ENCODE data around the gene HMG20B.

HMG20B gene

DNA sequence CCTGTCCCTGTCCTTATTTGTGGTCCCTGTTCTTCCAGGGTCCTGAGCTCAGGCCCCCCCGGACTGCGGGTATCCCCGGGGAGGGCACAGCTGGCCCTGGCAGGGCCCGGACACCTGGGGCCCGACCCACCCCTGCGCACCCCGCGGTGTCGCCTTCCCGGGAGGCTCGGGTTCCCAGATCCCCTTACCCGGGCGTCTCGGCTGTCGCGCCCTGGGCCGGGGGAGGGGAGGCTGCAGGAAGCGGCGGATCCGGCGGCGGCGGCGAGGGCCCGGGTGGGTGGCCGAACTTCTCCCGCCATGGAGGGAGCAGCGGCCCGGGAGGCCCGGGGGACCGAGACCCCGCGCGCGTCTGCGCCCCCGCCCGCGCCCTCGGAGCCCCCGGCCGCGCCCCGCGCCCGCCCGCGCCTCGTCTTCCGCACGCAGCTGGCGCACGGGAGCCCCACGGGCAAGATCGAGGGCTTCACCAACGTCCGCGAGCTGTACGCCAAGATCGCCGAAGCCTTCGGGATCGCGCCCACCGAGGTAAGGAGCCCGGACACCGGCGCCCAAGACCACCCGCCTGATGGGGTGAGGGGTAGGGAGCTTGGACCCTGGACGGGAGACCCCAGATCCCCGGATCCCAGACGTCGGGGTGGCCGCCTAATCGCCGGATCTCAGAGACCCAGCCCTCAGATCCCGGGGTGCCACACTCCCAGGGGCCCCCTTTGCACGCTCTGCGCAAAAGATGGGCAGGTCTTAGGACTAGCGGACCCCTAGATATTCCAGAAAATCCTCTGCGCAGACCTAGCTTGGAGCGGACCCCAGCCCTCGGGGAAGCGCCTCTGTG is 12.8 kb downstream of the HMG20B start, which contains the start of gene GIPC3:
Gene GIPC3, plus strand, starts transcription at position 178 of the 826 bp plus-strand sequence. Its CDS starts 120 bp downstream, at position 298.
- no peak for DNase-seq

DNA sequence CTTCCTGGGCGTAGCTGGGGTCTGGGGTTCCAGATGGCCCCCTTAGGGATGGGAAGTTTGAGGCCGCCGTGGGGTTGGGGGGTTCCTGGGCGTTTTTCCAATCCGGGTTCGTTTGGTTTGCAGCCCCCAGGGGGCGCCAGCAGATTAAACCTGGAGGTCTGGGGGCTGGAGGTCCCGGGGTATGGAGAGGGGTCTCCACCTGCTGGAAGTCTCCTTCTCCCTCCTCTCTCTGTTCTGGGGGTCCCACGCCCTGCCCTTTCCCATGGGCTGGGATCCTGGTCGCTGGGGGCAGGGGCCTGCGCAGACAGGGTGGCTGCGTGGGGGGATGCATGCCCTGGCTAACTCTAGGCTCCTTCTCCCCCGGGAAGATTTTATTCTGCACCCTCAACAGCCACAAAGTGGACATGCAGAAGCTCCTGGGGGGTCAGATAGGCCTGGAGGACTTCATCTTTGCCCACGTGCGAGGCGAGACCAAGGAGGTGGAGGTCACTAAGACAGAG is 13.4 kb downstream of the HMG20B start:
- no peak for DNase-seq

- no peak for DNase-seq
These were observed 14.1 kb downstream of the HMG20B start for GRCh38 chr19:3586707-3587346.

GRCh38 chr19:3589439-3589838 is 16.7 kb downstream of the HMG20B start:
- DNase-seq = no peak

GRCh38 chr19:3589949-3590348 is 17.2 kb downstream of the HMG20B start:
- DNase-seq = no peak

- DNase-seq = no peak
These were observed 18.4 kb downstream of the HMG20B start for GRCh38 chr19:3590991-3591659.

DNA sequence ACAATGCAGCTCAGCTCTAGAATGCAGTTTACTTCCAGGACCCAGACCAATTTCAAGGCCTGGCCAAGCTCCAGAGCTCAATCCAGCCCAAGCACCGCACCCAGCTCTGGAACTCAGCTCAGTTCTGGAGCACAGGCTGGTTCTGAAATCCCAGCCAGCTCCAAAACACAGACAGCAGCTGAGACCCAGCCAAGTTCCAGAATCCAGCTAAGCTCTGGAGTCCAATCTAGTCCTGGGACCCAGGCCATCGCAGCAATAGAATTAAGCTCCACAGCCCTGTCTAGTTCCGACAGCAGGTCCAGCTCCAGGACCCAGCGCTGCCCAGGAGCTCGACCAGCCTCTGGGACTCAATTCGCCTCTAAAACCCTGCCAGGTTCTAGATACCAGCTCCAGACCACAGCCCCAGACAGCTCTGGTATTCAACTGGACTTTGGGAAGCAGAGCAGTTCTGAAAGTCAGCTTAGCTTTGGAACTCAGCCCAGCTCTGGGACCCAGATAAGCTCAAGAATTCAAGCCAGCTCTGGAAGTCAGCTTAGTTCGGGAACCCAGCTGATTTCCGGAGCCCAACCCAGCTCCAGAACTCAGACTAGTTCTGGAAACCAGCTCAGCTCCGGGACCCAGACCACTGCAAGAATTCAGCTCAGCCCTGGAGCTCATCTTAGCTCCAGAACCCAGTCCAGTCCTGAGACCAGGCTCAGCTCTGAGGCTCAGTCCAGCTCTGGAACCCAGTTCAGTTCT is 19.3 kb downstream of the HMG20B start:
- no peak for DNase-seq

DNA sequence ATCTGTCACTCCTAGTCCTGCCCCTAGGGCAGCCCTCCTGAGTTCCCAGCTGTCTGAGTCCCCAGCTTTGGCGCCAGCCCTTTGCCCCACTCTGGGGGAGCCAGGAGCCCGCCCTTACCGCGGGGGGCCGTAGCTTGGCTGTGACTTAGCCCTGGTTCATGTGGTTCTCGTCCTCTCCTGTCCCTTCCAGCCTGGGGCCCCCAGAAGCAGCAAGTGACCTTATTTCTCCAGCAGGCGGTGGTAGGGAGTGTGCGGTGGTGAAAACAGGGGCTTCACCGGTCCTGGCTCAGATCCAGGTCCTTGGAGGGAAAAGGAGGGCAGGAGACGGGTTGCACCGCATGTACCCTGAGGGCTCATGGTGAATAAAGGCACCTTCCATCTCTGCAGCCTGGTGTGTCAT is 20.4 kb downstream of the HMG20B start:
- DNase-seq = no peak

- DNase-seq = no peak
These were observed 22.8 kb downstream of the HMG20B start for GRCh38 chr19:3595521-3596061.

- DNase-seq = no peak
These were observed 27.0 kb downstream of the HMG20B start for GRCh38 chr19:3599776-3600187.

GRCh38 chr19:3601021-3601420 is 28.3 kb downstream of the HMG20B start:
- DNase-seq = no peak

- no peak for DNase-seq
These were observed 30.5 kb downstream of the HMG20B start for GRCh38 chr19:3603121-3603811.

DNA sequence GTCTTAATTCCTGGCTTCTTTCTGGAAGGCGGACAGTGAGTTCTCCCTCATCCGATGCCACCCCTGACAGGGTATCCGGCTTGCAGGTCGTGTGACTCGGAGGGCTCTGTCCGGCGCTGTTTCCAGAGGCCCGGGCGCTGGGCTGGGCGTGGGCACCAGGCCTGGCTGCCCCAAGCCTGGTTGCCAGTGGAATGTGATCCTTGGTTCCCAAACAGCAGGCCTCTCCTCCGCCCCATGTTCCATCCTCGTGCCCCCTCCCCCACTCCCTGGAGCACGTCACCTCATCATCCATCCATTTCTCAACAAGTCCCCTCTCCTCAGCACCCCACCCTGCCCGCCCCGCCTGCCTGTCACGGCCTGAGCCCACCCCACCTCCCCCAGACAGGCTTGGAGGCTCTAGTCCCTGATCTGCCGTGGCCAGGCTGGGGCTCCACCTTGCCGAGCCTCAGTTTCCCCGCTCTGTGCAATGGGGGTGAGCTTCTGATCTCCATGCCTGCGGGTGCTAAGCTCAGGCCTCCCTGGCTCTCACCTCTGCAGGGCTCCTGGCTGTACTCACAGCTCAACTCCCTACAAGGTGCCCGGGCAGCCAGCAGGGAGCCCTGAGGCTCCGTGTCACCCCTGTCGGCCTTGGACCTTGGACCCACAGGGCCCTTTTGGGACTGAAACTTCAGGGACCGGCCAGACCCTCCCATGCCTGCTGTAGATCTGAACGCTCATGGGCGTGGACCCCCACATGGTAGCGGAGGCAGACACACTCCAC is 31.7 kb downstream of the HMG20B start:
- no peak for DNase-seq

GRCh38 chr19:3604987-3605343 is 32.2 kb downstream of the HMG20B start:
- no peak for DNase-seq

DNA sequence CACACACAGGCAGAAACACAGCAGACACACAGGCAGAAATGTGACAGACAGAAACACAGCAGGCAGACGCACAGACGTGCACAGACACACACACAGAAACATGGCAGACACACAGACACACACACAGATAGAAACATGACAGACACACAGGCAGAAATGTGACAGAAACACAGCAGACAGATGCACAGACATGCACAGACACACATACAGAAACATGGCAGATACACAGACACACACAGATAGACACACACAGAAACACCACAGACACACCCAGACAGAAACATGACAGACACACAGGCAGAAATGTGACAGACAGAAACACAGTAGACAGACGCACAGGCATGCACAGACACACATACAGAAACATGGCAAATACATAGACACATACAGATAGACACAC is 32.6 kb downstream of the HMG20B start:
- DNase-seq = no peak

GRCh38 chr19:3605770-3606169 is 33.0 kb downstream of the HMG20B start:
- no peak for DNase-seq

DNA sequence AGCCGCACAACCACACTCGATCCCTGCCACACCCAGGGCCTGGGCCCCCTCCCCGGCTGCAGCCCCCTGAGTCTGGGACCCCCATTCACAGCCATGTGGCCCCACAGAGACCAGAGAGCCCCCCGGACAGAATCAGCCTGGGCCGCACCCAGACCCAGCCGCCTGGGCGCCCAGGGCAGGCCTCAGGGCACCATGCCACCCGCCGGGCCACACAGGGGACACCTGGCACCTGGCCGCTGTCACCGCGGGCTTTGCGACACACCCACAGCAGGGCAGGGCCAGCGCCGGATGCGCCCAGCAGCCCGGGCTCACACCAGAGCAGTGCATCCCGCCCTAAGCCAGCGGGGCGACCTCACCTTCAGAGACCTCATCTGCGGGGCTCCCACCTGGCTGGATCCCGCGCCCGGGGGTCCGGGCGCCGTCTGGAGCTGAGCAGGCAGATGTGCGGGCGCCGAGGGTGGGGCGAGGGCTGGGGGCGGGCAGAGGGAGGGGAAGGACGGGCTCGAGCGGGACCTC is 33.5 kb downstream of the HMG20B start:
- DNase-seq = no peak

- DNase-seq = peak; percentile 31
These were observed 34.0 kb downstream of the HMG20B start, which contains the start of gene TBXA2R for GRCh38 chr19:3606690-3607289. Gene TBXA2R (minus strand): TSS chr19:3606875. CDS start chr19:3600634, 6,241 bp downstream.

- DNase-seq = no peak
These were observed 34.7 kb downstream of the HMG20B start for GRCh38 chr19:3607303-3608078.

Measured in activated CD4-positive, alpha-beta T cell treated with anti-CD3 and anti-CD28 coated beads, Interleukin-2, amount 50 U/mL, for 16 hours (primary cell).